HG02759 (cell line): Measurements from ENCODE around the gene BIN1.

Source experiments
- ATAC-seq: cut with Tn5 transposase; IDR thresholded peaks from one replicate; pipeline ENCODE4 v1.9.1; 2021; ENCODE audit warnings: mild to moderate bottlenecking, moderate library complexity; ENCODE audit not compliant: unreplicated experiment

Gene BIN1, protein sequence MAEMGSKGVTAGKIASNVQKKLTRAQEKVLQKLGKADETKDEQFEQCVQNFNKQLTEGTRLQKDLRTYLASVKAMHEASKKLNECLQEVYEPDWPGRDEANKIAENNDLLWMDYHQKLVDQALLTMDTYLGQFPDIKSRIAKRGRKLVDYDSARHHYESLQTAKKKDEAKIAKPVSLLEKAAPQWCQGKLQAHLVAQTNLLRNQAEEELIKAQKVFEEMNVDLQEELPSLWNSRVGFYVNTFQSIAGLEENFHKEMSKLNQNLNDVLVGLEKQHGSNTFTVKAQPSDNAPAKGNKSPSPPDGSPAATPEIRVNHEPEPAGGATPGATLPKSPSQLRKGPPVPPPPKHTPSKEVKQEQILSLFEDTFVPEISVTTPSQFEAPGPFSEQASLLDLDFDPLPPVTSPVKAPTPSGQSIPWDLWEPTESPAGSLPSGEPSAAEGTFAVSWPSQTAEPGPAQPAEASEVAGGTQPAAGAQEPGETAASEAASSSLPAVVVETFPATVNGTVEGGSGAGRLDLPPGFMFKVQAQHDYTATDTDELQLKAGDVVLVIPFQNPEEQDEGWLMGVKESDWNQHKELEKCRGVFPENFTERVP

DNA sequence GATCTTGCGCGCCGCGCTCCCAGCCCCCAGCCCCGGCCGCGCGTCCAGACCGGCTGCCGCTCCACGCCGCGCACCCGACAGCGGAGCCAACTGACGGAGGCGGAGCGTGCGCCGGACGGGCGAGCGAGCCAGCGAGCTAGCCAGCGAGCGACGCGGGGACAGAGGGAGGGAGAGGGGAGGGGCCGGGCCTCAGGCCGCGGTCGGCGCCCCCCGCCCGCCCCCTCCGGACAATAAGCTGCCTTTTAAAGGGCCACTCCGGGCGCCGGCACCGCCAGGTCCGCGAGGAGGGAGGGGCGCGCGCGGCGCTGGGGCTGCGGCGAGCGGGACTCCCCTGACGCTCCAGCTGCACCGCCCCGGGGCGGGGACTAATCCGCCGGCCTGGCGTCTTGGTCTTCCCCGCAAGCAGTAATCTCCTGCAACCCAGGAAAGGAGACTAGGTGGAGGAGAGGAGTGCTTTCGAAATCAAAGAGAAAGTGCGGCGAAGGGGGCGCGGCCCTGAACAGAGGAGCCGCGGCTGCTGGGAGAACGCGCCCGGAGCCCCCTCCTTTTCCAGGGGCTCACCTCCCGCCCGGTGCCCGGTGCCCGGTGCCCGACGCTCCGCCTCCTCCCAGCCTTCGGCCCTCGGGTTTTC, at the start of gene BIN1:
BIN1 (minus strand) TSS at position 164 of the 631 bp plus-strand sequence. CDS start 211 bp downstream, outside the sequence.
- ATAC-seq: peak; percentile 93

DNA sequence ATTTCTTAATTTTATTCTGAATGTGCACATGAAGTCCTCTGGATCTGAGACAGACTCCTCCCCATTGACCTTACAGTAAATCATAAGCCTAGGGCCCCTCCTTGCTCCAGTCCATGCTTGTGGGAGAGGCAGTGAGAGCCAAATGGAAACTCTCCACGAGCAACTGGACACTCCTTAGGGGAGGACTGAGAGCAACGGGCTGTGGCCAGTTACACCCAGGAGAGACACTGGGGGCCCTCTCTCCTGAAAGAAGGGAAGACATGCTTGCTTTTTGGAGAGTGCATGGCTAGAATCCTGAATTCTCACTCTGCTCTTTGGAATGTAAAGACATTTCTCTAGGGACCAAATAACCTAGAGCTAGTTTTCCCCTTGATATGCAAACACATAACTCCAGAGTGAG, 49.0 kb upstream of the BIN1 start:
- ATAC-seq: no peak

DNA sequence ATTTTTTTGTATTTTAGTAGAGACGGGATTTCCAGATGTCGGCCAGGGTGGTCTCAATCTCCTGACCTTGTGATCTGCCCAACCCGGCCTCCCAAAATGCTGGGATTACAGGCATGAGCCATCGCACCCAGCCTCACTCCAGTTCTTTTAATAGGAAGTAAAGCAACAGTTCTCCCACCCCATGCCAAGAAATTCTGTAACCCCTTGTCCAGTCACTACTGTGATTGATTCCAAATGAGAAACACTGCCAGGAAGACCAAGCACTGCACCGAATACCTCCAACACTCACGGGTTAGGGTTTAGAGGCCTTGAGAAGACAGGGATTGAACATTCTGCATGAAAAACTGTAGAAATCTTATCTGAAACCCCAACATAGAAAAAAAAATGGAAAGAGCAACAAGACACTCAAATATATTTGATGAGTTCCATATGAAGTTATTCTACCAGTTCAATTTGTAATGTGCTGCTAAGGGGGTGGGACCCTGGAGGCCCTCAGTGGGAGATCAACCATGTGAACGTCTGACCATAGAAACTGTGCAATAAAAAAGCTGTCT, 48.2 kb upstream of the BIN1 start:
- no peak for ATAC-seq

DNA sequence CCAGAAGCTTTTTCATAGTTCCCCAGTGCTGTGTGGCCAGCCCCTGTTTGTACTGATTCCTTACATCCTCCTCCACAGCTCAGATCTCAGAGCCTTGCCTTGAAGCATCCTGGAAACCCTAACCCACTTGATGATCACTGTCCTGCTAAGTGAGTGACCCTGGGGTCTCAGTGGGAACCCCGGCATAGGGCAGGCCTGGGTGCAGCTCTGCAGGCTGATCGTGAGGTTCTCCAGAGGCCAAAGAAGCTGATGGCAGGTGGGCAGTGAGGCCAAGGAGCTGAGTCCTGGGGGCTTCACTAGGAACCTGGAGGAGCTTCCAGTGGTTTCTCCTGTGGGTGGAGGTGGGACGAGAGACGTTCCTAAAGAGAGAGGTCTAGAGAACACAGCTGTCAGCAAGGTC, 47.4 kb upstream of the BIN1 start:
- ATAC-seq: no peak

DNA sequence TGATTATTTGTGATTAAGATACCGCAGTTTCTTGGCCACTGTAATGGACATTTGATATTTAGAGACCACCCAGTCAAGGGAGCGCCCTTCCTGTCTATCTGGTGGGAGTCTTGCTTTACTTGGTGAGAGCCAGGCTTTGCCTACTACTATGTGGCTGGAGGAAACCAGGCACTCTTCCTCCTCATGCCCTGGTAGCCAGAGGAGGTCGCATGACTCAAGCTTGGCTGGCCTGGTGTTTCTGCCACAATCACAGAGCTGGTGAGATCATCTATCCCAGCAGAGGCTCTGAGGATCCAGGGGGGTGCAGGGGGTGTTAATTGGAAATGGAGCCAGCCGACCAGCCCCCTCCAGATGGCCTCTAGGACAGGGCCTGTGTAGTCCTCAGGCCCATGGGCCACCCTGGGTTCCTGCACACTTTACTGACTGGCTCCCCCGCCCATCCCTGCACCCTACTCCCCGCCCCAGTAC, 46.8 kb upstream of the BIN1 start:
- ATAC-seq: no peak

DNA sequence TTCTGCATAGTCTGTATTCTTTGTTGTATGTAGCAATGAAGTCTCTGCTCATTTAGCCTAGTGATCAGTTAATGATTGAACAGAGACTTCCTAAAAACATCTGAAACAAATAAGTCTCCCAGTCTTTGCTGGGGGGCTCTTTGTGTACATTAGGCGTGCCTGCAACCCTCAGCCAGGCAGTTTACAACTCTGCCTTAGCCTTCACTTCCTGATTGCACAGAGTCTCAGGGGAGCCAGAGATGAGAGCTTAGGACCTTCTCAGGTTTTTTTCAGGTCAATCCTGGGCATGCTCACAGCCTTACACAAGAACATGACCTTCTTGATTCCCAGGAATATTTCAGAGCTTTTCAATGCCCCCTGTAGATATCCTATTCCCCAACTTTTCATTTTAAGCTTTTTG, 44.0 kb upstream of the BIN1 start:
- ATAC-seq: no peak

DNA sequence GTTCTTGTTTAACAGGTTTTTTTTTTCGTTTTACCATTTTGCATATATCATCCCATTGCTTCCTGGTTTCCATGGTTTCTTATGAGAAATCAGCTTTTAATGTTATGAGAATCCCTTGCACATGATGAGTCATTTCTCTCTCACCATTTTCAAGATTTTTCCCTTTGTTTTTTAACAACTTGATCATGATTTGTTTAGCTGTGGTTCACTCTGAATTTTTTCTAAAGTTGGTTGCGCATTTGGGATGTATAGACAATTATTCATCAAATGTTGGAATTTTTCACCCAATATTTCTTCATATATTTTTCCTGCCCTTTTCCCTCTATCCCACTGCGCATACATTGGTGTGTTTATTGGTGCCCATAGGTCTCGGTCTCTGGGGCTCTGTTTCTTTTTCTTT, 42.4 kb upstream of the BIN1 start:
- ATAC-seq: no peak

DNA sequence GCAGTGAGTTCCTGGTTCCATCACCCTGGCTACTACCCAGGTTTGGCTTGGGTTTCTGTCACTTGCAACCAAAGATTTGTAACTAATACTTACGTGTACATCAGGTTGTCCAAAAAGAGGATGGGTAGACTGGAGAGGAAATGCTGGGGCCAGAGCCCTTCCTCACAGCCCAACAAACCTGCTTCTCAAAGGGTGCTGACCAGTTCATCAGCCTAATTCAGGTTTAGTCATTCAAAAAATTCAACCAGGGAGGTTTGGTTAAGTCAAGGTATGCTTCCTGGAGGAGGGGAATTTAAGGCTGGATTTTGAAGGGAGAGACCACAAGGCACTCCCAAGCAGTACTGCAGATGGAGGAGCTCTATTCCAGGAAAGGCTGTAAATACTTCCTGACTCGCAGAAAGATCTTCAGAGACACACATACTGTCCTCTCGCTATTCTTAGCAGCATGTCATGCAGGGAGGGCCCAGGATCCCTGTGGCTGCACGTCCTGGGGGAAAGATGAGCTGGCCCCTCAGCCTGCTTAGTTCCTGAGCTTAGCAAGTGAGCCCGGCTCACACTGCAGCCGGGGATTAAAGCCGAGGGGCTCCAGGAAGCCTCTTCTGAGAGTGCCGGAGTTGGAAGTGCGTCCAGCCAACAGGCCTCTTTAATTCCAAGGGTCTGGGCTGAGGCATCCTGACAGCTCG, 40.0 kb upstream of the BIN1 start:
- no peak for ATAC-seq

DNA sequence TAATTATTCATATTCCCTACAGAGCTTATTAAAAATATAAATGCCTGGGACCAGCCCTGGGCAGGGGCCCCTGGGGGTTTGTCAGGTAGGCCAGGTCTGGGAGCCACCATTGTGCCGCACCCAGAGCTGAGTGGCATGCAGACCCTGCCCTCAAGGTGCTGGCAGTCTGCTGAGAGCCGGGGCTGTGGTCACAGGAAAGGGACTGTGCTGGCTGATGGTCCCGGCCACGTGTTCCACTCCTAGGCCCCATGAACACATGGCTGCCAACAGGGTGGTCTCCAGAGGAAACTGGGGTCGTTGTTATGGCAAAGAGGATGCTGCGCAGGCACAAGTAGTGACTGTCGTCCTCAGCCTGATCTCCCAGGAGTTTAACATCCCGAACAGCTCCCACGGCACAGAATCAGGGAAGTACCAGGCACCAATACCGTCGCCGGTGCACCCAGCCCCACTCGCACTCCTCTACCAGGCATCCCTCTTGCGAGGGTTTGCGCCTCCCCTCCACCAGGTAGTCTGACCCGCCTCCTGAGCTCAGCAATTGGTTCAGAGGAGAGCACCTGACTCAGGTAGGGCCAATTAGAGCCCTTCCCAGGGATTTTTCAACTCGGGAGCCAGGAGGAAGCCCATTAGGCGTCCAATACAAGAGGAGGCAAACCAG, 39.2 kb upstream of the BIN1 start:
- no peak for ATAC-seq

DNA sequence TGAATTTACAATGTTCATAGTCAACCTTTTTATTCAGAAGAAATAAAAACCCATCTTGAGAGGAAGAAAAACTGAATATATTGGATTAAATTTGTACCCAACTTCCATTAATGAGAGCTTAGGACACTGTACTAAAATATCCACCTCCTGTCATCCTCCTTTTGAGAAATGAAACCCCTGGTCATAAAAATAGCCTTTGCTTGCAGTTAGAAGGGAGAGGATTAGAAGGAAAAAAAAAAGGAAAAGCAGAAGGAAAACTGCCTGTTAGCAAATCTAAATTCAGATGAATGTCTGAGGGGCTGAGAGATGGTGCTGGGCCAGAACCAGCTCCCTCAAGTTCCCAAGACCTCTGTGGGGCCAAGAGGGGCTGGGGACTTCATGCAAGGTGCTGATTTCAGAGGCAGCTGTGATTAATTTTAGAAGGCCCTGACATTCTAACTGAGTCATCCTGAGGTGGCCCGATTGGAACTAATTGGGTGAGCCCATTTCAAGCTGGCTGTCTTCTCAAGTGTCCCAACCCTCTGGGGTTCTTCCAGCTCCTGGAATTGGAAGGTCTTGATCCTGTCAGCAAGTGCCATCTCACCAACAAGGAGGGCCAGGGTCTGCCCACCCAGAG, 38.4 kb upstream of the BIN1 start:
- ATAC-seq: no peak

DNA sequence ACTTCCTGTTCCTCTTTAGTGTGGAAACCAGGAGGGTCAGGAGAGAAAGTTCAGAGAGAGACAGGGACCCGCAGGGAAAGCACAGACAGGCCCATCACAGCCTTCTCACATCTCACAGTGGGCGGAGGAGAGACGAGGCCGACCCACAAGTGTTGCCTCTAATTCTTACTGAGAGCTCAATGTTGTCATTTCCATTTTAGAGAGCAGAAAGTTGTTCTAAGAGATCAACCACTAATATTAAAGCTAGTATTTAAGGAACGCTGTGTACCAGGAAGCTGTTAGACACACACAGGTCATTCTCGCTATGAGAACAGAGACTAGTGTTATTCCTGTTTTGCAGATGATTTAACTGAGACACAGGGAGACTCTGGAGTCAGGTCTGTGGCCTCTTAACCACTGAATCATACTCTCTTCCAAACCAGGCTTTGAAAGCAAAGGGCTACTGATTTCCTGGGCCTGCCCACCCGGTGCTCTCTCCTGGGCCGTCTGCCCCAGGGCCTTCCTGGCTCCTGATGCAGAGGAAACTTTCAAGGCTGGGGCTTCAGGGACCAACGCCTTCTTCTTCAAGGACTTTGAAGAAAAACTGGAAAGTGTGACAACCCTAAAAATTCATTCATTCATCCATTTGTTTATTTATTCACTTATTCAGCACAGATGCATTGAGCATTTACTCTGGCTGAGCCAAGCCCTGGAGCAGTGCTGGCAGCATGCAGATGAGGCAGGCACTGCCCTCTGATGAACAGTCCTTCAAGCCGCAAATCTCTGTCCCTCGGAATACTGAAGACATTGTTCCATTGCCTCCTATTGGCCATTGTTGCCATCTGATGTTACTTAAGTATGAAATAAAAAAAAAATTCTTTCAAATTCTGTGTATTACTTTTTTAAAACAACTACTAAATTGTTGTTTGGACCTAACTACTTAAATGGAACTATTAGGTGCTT, 37.2 kb upstream of the BIN1 start:
- no peak for ATAC-seq

DNA sequence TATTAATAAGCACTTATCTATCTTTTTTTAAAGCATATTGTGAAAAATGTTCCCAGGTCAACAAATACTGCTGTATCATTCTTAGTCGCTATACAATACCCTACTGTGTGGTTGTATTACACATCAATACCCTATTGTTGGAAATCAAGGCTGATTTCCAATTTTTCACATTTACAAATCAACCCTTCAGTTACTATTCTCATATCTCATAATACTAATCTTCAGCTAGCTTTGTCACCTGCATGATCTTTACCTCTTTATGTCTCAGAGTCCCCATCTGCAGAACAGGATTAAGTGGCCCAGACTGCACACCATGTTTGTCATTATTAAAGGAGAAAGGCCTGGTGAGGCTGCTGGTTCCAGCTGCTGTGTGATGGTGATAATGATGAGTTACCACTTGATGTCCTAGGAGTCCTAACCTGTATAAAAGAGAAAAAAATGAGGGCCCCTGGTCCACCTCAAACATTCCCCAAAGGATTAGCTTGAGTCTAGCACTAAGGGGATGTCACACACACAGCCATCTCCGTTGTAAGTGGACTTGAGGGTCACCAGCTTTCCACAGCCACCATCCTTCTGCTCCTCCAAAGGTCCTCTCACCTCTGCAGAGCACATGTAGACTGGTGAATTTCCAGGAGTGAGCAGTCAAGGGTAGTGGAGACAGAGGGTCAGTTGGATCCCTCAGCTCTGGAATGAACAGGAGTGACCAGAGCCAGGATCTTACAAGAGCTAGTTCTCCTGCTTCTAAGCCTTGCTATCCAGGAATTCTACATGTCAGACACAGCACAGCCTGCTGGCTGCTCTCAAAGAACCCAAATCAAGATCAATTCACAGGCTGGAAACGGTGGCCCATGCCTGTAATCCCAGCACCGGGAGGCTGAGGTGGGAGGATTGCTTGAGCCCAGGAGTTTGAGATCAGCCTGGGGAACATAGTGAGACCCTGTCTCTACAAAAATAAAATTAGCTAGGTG, 36.0 kb upstream of the BIN1 start:
- ATAC-seq: no peak

DNA sequence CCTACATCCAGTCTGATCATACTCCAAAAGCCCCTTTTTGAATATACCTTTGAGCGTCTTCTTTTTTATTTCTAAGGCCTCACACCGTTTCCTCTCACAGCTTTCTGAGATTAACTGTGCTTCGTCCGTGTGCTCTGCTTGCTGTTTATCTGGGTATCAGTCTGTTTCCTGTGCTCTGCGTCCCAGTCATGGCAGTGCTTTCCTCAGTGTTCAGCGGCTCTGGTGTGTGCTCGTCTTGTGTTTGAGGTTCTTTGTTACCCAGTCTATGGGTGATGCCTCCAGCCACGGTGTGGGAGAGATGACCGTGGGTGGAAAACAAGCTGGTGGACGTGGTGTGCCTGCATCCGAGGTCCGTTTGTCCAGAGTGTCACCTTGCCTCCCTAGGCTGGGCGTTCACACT, 33.6 kb upstream of the BIN1 start:
- no peak for ATAC-seq

DNA sequence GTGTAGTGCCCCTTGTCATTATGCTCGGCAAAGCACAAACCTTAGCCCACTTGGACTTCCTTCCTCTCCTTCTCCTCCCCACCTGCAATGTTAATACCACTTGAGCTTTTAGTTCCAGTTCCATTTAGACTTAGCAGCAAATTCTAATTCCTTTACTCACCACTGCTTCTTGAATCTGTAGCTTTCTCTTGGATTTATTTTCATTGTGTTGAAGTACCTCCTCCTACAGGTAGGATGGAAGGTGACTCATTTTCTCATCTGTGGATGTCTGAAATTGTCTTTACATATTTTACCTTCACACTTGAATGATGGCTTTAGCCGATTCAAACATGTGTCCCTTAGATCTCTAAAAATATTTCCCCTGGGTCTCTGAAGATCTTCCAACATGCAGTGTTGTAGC, 32.8 kb upstream of the BIN1 start:
- ATAC-seq: no peak

DNA sequence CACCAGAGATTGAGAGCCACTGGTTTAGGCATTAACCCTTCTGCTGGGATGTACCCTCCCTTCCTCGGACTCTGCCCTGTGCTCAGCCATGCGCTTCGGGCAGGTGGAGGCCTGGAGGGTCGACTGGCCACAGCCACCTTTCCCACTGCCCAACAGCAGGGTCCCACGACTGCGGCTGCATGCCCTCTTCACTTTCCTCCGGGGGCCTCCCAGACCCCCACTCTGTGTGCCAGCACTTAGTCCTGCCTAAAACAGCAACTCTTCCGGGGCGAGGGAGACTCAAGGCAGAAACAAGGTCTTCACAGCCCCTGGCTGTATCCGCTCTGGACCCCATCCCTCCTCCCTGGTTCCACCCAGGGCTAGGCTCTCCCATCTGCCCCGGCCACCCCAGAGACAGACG, 31.3 kb upstream of the BIN1 start:
- ATAC-seq: no peak

DNA sequence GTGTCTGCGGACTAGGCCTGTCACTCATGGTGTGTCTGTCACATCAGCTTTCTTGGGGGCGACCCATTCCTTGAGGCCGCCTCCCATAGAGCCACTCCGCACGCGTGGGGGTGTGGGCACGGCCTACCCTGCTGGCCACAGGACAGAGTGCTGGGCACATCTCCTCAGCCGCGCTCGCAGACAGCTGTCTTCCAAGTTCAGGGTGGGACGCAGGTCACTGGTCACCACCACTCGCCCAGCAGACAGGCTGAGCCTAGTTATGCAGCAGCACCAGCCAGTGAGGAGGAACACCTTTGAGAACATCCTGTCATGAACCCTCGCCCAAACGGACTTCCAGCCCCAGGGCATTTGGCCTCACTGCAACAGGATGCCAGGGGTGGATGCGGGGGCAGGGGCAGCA, 30.8 kb upstream of the BIN1 start:
- ATAC-seq: no peak

DNA sequence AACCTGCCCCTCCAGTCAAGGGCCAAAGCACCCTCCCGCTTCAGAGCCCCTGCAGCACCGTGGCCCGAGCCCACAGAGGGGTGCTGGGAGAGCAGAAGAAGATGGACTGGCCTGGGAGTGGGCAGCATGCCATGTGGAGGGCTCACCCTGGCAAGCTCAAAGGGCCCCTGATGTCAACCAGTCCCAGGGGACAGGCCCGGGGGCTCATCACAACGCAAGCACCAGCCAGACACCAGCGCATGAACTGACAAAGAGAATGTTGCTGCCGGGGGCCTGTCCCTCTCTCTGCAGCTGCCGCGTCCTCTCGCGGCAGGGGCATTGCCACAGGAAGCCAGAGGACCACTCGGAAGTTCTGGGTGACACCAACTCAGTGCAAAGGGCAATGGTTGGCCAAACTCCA, 30.3 kb upstream of the BIN1 start:
- ATAC-seq: no peak
